Subcutaneous abdominal adipose tissue (tissue), 5 donors: ENCODE data around the gene LRP1B.

Experiments used
- H3K27ac ChIP-seq: one replicate; pipeline ENCODE4 v1.7.0; 2013; ENCODE audit warnings: low read depth, mild to moderate bottlenecking, inconsistent platforms, low read length, moderate library complexity
- H3K27me3 ChIP-seq, 5 donors: one replicate each; pipeline ENCODE4 v1.7.0; 2013; ENCODE audit warnings: low read length in 5 of 5, inconsistent platforms in 1 of 5; ENCODE audit not compliant: control insufficient read depth in 5 of 5, insufficient read depth in 4 of 5
- H3K36me3 ChIP-seq, 5 donors: one replicate each; pipeline ENCODE4 v1.7.0; 2013; ENCODE audit warnings: low read length in 5 of 5; ENCODE audit not compliant: control insufficient read depth in 5 of 5, insufficient read depth in 5 of 5
- H3K4me1 ChIP-seq, 5 donors: one replicate each; pipeline ENCODE4 v1.7.0; 2013; ENCODE audit warnings: low read length in 5 of 5, mild to moderate bottlenecking in 3 of 5, moderate library complexity in 1 of 5; ENCODE audit not compliant: control insufficient read depth in 5 of 5, insufficient read depth in 5 of 5
- H3K4me3 ChIP-seq, 5 donors: one replicate each; pipeline ENCODE4 v1.7.0; 2013; ENCODE audit warnings: low read length in 5 of 5, low read depth in 1 of 5
- H3K9ac ChIP-seq, 5 donors: one replicate each; pipeline ENCODE4 v1.7.0; 2013; ENCODE audit warnings: low read length in 5 of 5, mild to moderate bottlenecking in 4 of 5, moderate library complexity in 3 of 5
- H3K9me3 ChIP-seq, 5 donors: one replicate each; pipeline ENCODE4 v1.7.0; 2013; ENCODE audit warnings: low read length in 5 of 5; ENCODE audit not compliant: control insufficient read depth in 5 of 5
- donor health status: healthy.
- donor health status: healthy.
- donor health status: healthy.
- donor health status: healthy.
- donor health status: healthy.

The LRP1B gene

GRCh38 chr2:141260911-141261310, 869.9 kb downstream of the LRP1B start:
- peaks cover 0 to 2% (median 0%) of the 10 kb centered on the region in 5 donors for H3K27me3 ChIP-seq
- no peak overlapping the region for H3K9ac ChIP-seq

GRCh38 chr2:141259683-141260082, 871.1 kb downstream of the LRP1B start:
- Histone ChIP-seq H3K4me1 (no peaks in the 10 kb centered on the region), H3K9ac (no peak overlapping the region), H3K4me3 (no peak overlapping the region), H3K27me3 (no peaks in the 10 kb centered on the region), H3K27ac (no peak overlapping the region), H3K9me3 (no peaks in the 10 kb centered on the region), H3K36me3 (no peaks in the 10 kb centered on the region)

More at GRCh38 chr2:141260911-141261310, 869.9 kb downstream of the LRP1B start:
- no peak overlapping the region for H3K4me3 ChIP-seq
- no peaks in the 10 kb centered on the region for H3K4me1 ChIP-seq
- no peak overlapping the region for H3K27ac ChIP-seq
- no peaks in the 10 kb centered on the region for H3K36me3 ChIP-seq
- H3K9me3 ChIP-seq: peaks cover 0 to 4% (median 0%) of the 10 kb centered on the region in 5 donors

GRCh38 chr2:141242008-141242407, 888.8 kb downstream of the LRP1B start:
- Histone ChIP-seq H3K4me3 (no peak overlapping the region), H3K9ac (no peak overlapping the region), H3K27me3 (no peaks in the 10 kb centered on the region), H3K27ac (no peak overlapping the region), H3K36me3 (no peaks in the 10 kb centered on the region), H3K4me1 (no peaks in the 10 kb centered on the region), H3K9me3 (no peaks in the 10 kb centered on the region)

GRCh38 chr2:141226560-141226959, 904.3 kb downstream of the LRP1B start:
- H3K9ac ChIP-seq: no peak overlapping the region

GRCh38 chr2:141207036-141207385, 923.8 kb downstream of the LRP1B start:
- Histone ChIP-seq H3K27ac (no peak overlapping the region), H3K27me3 (no peaks in the 10 kb centered on the region), H3K36me3 (no peaks in the 10 kb centered on the region), H3K9me3 (no peaks in the 10 kb centered on the region), H3K4me3 (no peak overlapping the region), H3K4me1 (no peaks in the 10 kb centered on the region), H3K9ac (no peak overlapping the region)

More at GRCh38 chr2:141226560-141226959, 904.3 kb downstream of the LRP1B start:
- H3K4me3 ChIP-seq: no peak overlapping the region
- H3K4me1 ChIP-seq: no peaks in the 10 kb centered on the region
- no peak overlapping the region for H3K27ac ChIP-seq
- no peaks in the 10 kb centered on the region for H3K27me3 ChIP-seq
- H3K36me3 ChIP-seq: no peaks in the 10 kb centered on the region
- peaks cover 0 to 9% (median under 1%) of the 10 kb centered on the region in 5 donors for H3K9me3 ChIP-seq

- Histone ChIP-seq H3K9ac (no peak overlapping the region), H3K36me3 (no peaks in the 10 kb centered on the region), H3K27ac (no peak overlapping the region), H3K9me3 (no peaks in the 10 kb centered on the region), H3K4me3 (no peak overlapping the region), H3K27me3 (no peaks in the 10 kb centered on the region), H3K4me1 (no peaks in the 10 kb centered on the region)
These were observed 929.7 kb downstream of the LRP1B start for GRCh38 chr2:141201016-141201565.

GRCh38 chr2:141200191-141200590, 930.6 kb downstream of the LRP1B start:
- Histone ChIP-seq H3K27ac (no peak overlapping the region), H3K9me3 (peaks cover 0 to 2% (median 0%) of the 10 kb centered on the region in 5 donors), H3K4me3 (no peak overlapping the region), H3K27me3 (no peaks in the 10 kb centered on the region), H3K9ac (no peak overlapping the region), H3K36me3 (no peaks in the 10 kb centered on the region), H3K4me1 (no peaks in the 10 kb centered on the region)

GRCh38 chr2:141199711-141200110, 931.1 kb downstream of the LRP1B start:
- peaks cover 0 to 2% (median 0%) of the 10 kb centered on the region in 5 donors for H3K9me3 ChIP-seq
- no peak overlapping the region for H3K4me3 ChIP-seq
- no peaks in the 10 kb centered on the region for H3K4me1 ChIP-seq
- no peaks in the 10 kb centered on the region for H3K27me3 ChIP-seq
- H3K9ac ChIP-seq: no peak overlapping the region
- no peak overlapping the region for H3K27ac ChIP-seq
- no peaks in the 10 kb centered on the region for H3K36me3 ChIP-seq

GRCh38 chr2:141195087-141195486, 935.7 kb downstream of the LRP1B start:
- Histone ChIP-seq H3K36me3 (no peaks in the 10 kb centered on the region), H3K27me3 (no peaks in the 10 kb centered on the region), H3K4me1 (no peaks in the 10 kb centered on the region), H3K9me3 (peaks cover 0 to 2% (median 0%) of the 10 kb centered on the region in 5 donors), H3K27ac (no peak overlapping the region), H3K9ac (no peak overlapping the region), H3K4me3 (no peak overlapping the region)

- no peaks in the 10 kb centered on the region for H3K9me3 ChIP-seq
- no peaks in the 10 kb centered on the region for H3K36me3 ChIP-seq
- H3K27ac ChIP-seq: no peak overlapping the region
- no peak overlapping the region for H3K9ac ChIP-seq
- H3K27me3 ChIP-seq: no peaks in the 10 kb centered on the region
- H3K4me1 ChIP-seq: no peaks in the 10 kb centered on the region
- no peak overlapping the region for H3K4me3 ChIP-seq
These were observed 943.8 kb downstream of the LRP1B start for GRCh38 chr2:141187075-141187439.
